ENCODE results near the gene PSTPIP1. TPM values are rescaled to one million over a fixed set of nuclear protein-coding genes. Genes with fewer than 3 reads are reported as not detected.

Gene PSTPIP1
- total RNA-seq (2022) = 1.2 TPM in 2 replicates
- Bru-seq, nascent RNA = percentile 19 among the genes with signal in this experiment
- BruChase-seq, experiment 1, labeled RNA remaining after a 6-hour chase = percentile 9 among the genes with signal in this experiment
- BruChase-seq, experiment 2, labeled RNA remaining after a 2-hour chase = percentile 9 among the genes with signal in this experiment
- long read RNA-seq, partial matches to known transcripts = 0 of 1 reads
- long read RNA-seq, other reads (novel, unspliced or antisense) = 0 of 1 reads

GRCh38 chr15:76994971-76995945 is at the start of gene PSTPIP1:
Gene PSTPIP1, plus strand, starts transcription at chr15:76995126. Its CDS starts 448 bp downstream, at chr15:76995574.
- peak; percentile 12 for DNase-seq (ENCODE audit: unreplicated experiment)
- no peak within 1 kb of the TSS for H3K4me3 Mint-ChIP-seq (ENCODE audit: unreplicated experiment)
- BruUV-seq (replicated peaks) = no TSS peak
- POLR2A ChIA-PET = no interaction called here
- no peak for TF ChIP-seq CTCF (IDR thresholded peaks at IDR 0.05; ENCODE audit: unreplicated experiment)
- H3K27me3 Mint-ChIP-seq (ENCODE audit: insufficient read depth, unreplicated experiment) = no peaks in the 10 kb centered on the region
- intact Hi-C loops (cut with micrococcal nuclease) = no loop called here
- no peaks in the 10 kb centered on the region for H3K36me3 Mint-ChIP-seq (ENCODE audit: insufficient read depth, unreplicated experiment)
- no peaks in the 10 kb centered on the region for H3K4me1 Mint-ChIP-seq (ENCODE audit: insufficient read depth, unreplicated experiment)
- CTCF ChIA-PET = no interaction called here
- H3K27ac Mint-ChIP-seq (ENCODE audit: low read depth, unreplicated experiment) = no peak within 1 kb of the TSS
- H3K9me3 Mint-ChIP-seq (ENCODE audit: unreplicated experiment) = no peaks in the 10 kb centered on the region

- CTCF ChIA-PET = interaction anchor here (0.6 to 0.7 kb wide), 2 partner anchors 12 to 1318 kb away, joined by 3 read pairs; no protein-coding TSS in a partner anchor
- H3K36me3 Mint-ChIP-seq (ENCODE audit: insufficient read depth, unreplicated experiment) = peaks cover 87% of the 10 kb centered on the region
- TF ChIP-seq CTCF (IDR thresholded peaks at IDR 0.05; ENCODE audit: unreplicated experiment) = no peak
- H3K27me3 Mint-ChIP-seq (ENCODE audit: insufficient read depth, unreplicated experiment) = no peaks in the 10 kb centered on the region
- no peak overlapping the region for H3K27ac Mint-ChIP-seq (ENCODE audit: low read depth, unreplicated experiment)
- no TSS peak for BruUV-seq (replicated peaks)
- no peak overlapping the region for H3K4me3 Mint-ChIP-seq (ENCODE audit: unreplicated experiment)
- intact Hi-C loops (cut with micrococcal nuclease) = no loop called here
- no peak for DNase-seq (ENCODE audit: unreplicated experiment)
- H3K9me3 Mint-ChIP-seq (ENCODE audit: unreplicated experiment) = no peaks in the 10 kb centered on the region
- H3K4me1 Mint-ChIP-seq (ENCODE audit: insufficient read depth, unreplicated experiment) = no peaks in the 10 kb centered on the region
- POLR2A ChIA-PET = interaction anchor here (4.7 kb wide), 1 partner anchor 14 kb away, joined by 26 read pairs; the partner anchor contains the start of gene RCN2
These were observed 49.3 kb upstream of the PSTPIP1 start for GRCh38 chr15:76945494-76946093.

DNA sequence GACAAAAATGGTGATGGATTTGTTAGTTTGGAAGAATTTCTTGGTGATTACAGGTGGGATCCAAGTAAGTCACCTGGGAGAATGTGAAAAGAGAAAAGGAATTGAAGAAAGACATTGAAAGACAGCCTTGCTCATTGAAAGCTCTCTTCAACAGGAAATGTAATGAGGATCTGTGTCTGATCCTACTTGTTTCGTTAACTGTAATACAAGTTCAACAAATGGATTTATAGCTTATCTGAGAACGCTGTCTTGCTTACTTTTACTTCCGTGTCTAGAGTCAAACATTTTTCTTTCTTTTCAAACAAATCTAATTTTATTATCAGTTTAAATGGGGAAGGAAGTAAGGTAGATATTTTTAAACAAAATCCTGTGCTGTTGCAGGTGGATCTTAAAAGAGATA is 47.5 kb upstream of the PSTPIP1 start:
- no TSS peak for BruUV-seq (replicated peaks)
- H3K4me1 Mint-ChIP-seq (ENCODE audit: insufficient read depth, unreplicated experiment) = no peaks in the 10 kb centered on the region
- ChIA-PET CTCF (interaction anchor here (0.7 to 0.9 kb wide), 2 partner anchors 43 to 113 kb away, joined by 3 read pairs; no protein-coding TSS in a partner anchor), POLR2A (interaction anchor here (0.9 to 4.7 kb wide), 3 partner anchors 9 to 16 kb away, joined by 3 to 26 read pairs (median 4); partner anchors contain the start of gene RCN2)
- H3K27ac Mint-ChIP-seq (ENCODE audit: low read depth, unreplicated experiment) = no peak overlapping the region
- H3K36me3 Mint-ChIP-seq (ENCODE audit: insufficient read depth, unreplicated experiment) = peaks cover 78% of the 10 kb centered on the region
- no peaks in the 10 kb centered on the region for H3K27me3 Mint-ChIP-seq (ENCODE audit: insufficient read depth, unreplicated experiment)
- TF ChIP-seq CTCF (IDR thresholded peaks at IDR 0.05; ENCODE audit: unreplicated experiment) = no peak
- H3K4me3 Mint-ChIP-seq (ENCODE audit: unreplicated experiment) = no peak overlapping the region
- H3K9me3 Mint-ChIP-seq (ENCODE audit: unreplicated experiment) = no peaks in the 10 kb centered on the region
- DNase-seq (ENCODE audit: unreplicated experiment) = no peak
- intact Hi-C loops (cut with micrococcal nuclease) = no loop called here
